ENCODE data around the gene CYB5D1. TPM values are rescaled to one million over a fixed set of nuclear protein-coding genes. Genes with fewer than 3 reads are reported as not detected.

The CYB5D1 gene
- total RNA-seq, 2 donors from 2014 or later, result 5.7 to 16.5 TPM

DNA sequence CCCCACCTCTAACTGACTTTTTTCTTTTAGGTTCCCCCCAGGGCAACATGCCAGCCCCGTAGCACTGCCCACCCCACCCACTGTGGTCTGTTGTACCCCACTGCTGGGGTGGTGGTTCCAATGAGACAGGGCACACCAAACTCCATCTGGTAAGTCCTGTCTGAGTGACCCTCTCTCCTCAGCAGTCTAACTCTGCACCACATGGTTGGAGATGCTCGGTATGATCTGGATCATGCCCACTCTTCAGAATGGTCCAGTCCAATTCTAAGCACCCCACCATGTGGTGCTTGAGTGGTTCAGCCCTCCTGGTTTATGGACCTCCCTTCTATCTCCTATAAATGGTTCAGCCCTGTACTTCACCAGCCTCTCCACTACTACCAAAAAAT lies 17.9 kb upstream of the CYB5D1 start:
- ATAC-seq, result no peak
- H3K4me3 ChIP-seq, result no peak overlapping the region
- intact Hi-C loops (cut with DNase I), result no loop called here

DNA sequence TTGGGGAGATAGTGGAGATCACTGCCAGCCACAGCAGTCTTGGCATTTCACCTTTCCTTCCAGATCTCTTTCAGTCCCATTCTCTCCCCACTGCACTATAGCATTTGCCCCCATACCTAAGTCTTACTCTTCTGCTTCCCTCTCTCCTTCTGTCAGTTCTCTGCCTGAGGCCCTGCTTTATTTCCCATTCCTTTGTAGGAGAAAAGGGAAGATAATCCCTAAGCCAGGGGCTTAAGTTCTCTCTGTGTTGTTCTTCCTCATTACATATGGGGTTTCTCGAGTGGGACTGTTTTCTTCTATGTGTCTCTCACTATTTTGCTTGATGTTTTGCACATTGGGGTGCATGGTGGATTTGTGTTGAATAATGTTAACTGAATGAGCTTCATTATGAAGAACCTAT lies 17.4 kb upstream of the CYB5D1 start:
- intact Hi-C loops (cut with DNase I), result no loop called here
- Histone ChIP-seq H3K4me1 (peaks cover 58% of the 10 kb centered on the region), H3K27ac (peak overlapping the region in 3 of 4 donors; percentile 98 to 100 (median 99)), H3K27me3 (no peaks in the 10 kb centered on the region), H3K4me3 (no peak overlapping the region), H3K36me3 (replicated peaks in 1 of 2; ENCODE audit: insufficient read depth in 1 of 2, low read depth in 2 of 2) (no peaks in the 10 kb centered on the region), H3K9me3 (no peaks in the 10 kb centered on the region)
- WGBS, 2 donors, result 25 to 50% methylated on average over 1 of the region's 1 CpG
- ATAC-seq (no peak), DNase-seq (no peak)
- TF ChIP-seq, protein P1, sequence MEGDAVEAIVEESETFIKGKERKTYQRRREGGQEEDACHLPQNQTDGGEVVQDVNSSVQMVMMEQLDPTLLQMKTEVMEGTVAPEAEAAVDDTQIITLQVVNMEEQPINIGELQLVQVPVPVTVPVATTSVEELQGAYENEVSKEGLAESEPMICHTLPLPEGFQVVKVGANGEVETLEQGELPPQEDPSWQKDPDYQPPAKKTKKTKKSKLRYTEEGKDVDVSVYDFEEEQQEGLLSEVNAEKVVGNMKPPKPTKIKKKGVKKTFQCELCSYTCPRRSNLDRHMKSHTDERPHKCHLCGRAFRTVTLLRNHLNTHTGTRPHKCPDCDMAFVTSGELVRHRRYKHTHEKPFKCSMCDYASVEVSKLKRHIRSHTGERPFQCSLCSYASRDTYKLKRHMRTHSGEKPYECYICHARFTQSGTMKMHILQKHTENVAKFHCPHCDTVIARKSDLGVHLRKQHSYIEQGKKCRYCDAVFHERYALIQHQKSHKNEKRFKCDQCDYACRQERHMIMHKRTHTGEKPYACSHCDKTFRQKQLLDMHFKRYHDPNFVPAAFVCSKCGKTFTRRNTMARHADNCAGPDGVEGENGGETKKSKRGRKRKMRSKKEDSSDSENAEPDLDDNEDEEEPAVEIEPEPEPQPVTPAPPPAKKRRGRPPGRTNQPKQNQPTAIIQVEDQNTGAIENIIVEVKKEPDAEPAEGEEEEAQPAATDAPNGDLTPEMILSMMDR (IDR thresholded peaks at IDR 0.05), result no peak

More for the DNA sequence above, 17.9 kb upstream of the CYB5D1 start:
- no peak for DNase-seq
- 52 to 62% methylated on average over 2 of the region's 2 CpGs for WGBS, 2 donors
- Histone ChIP-seq H3K27ac (peak overlapping the region in 3 of 4 donors; percentile 99 to 100 (median 100)), H3K4me1 (peaks cover 53% of the 10 kb centered on the region), H3K9me3 (no peaks in the 10 kb centered on the region), H3K27me3 (no peaks in the 10 kb centered on the region), H3K36me3 (replicated peaks in 1 of 2; ENCODE audit: insufficient read depth in 1 of 2, low read depth in 2 of 2) (no peaks in the 10 kb centered on the region)
- TF ChIP-seq, protein P1 (IDR thresholded peaks at IDR 0.05), result no peak
- no peak for TF ChIP-seq POLR2A (IDR thresholded peaks at IDR 0.05)

DNA sequence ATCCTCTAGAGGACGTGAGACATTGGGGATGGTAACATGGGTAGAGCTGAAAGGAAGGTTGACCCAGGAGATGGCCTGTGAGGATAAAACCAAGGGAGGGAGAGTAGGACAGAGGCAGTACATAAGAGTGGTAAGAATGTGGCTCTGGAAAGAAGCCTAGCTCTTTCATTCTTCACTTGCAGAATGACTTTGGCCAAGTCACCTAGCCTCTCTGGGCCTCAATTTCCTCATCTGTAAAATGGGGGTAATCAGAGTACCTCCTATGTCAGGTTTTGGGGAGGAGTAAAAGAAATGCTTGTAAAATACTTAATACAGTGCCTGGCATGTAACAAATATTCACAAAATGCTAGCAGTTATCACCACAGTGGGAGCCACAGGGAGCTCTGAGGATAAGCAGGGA lies 16.9 kb upstream of the CYB5D1 start:
- TF ChIP-seq, protein P1 (IDR thresholded peaks at IDR 0.05), result no peak
- TF ChIP-seq POLR2A (IDR thresholded peaks at IDR 0.05), result no peak
- H3K27me3 ChIP-seq, result no peaks in the 10 kb centered on the region
- H3K36me3 ChIP-seq (replicated peaks in 1 of 2; ENCODE audit: insufficient read depth in 1 of 2, low read depth in 2 of 2), result peaks cover 0 to 1% of the 10 kb centered on the region in 2 donors
- WGBS, 2 donors, result 44 to 67% methylated on average over 1 of the region's 1 CpG
- intact Hi-C loops (cut with DNase I), result no loop called here
- DNase-seq, result no peak
- H3K27ac ChIP-seq, result peak overlapping the region; percentile 95 to 100 (median 98)
- H3K4me1 ChIP-seq, result peaks cover 62% of the 10 kb centered on the region
- no peak for ATAC-seq
- H3K9me3 ChIP-seq, result no peaks in the 10 kb centered on the region
- no peak overlapping the region for H3K4me3 ChIP-seq

GRCh38 chr17:7841396-7841914 lies 16.3 kb upstream of the CYB5D1 start:
- H3K9me3 ChIP-seq, result no peaks in the 10 kb centered on the region
- no peaks in the 10 kb centered on the region for H3K27me3 ChIP-seq
- intact Hi-C loops (cut with DNase I), result no loop called here
- peak overlapping the region; percentile 46 to 88 for H3K4me3 ChIP-seq
- H3K4me1 ChIP-seq, result peaks cover 62% of the 10 kb centered on the region
- ATAC-seq (peak; percentile 48), DNase-seq (peak; percentile 90 to 93 (median 92))
- H3K36me3 ChIP-seq (replicated peaks in 1 of 2; ENCODE audit: insufficient read depth in 1 of 2, low read depth in 2 of 2), result peaks cover 0 to 5% of the 10 kb centered on the region in 2 donors
- 2 to 4% methylated on average over 22 to 34 of the region's 34 CpGs for WGBS, 2 donors
- peak; percentile 17 to 79 (median 72) for TF ChIP-seq POLR2A (IDR thresholded peaks at IDR 0.05)
- TF ChIP-seq, protein P1 (IDR thresholded peaks at IDR 0.05), result peak in 3 of 7 experiments; percentile 1 to 27 (median 23)
- H3K27ac ChIP-seq, result peak overlapping the region; percentile 95 to 100 (median 98)

DNA sequence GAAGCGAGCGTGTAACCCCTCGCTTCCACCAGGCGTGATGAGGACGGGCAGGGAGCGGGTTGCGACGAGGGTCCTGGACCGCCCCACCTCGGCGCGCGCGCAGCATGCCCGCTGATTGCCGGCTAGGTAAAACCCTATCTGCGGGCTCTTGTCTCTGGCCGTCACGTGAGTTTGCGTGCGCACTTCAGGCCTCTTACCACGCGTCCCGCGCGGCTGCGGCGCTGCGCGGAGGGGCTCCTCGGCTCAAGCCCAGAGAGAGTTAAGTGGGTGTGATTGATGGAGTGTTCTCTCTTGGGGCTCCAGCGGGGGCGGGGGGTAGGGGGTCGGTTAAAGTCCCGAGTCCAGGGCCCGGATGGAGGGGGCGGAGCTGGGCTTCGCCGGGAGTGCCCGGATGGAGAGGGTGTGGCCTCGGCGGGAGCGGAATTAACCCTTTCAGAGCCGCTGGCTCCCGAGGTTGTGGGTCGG lies 15.9 kb upstream of the CYB5D1 start:
- TF ChIP-seq POLR2A (IDR thresholded peaks at IDR 0.05), result no peak
- TF ChIP-seq, protein P1 (IDR thresholded peaks at IDR 0.05), result peak in 3 of 7 experiments; percentile 10 to 17 (median 16)
- peak; percentile 64 for ATAC-seq
- 0 to 1% methylated on average over 1 to 45 of the region's 46 CpGs for whole genome bisulfite sequencing, 2 donors

More for the DNA sequence above, 15.9 kb upstream of the CYB5D1 start:
- peaks cover 60% of the 10 kb centered on the region for H3K4me1 ChIP-seq
- DNase-seq, result peak; percentile 90 to 92 (median 90)
- H3K27ac ChIP-seq, result peak overlapping the region; percentile 95 to 100 (median 98)
- intact Hi-C loops (cut with DNase I), result no loop called here
- no peaks in the 10 kb centered on the region for H3K9me3 ChIP-seq
- H3K27me3 ChIP-seq, result no peaks in the 10 kb centered on the region
- H3K36me3 ChIP-seq (replicated peaks in 1 of 2; ENCODE audit: insufficient read depth in 1 of 2, low read depth in 2 of 2), result peaks cover 0 to 8% of the 10 kb centered on the region in 2 donors
- H3K4me3 ChIP-seq, result peak overlapping the region; percentile 46 to 88

Data from body of pancreas (tissue), 4 donors.